WTC11 (cell line): Measurements from ENCODE around the gene PKP3.

Experiments
- CREB1 ChIP-seq: sonication (generic); formaldehyde crosslinking; IDR thresholded peaks from 2 replicates; pipeline ENCODE4 v1.8.0; 2023; ENCODE audit warnings: mild to moderate bottlenecking, missing genetic modification reagents
- ELF4 ChIP-seq: sonication (generic); formaldehyde crosslinking; IDR thresholded peaks from 2 replicates; pipeline ENCODE4 v1.8.1; 2022; ENCODE audit warnings: low read depth, mild to moderate bottlenecking, moderate library complexity, missing genetic modification reagents
- FOXP1 ChIP-seq: sonication (generic); formaldehyde crosslinking; IDR thresholded peaks from 2 replicates; pipeline ENCODE4 v1.8.0; 2022; ENCODE audit warnings: missing genetic modification reagents, mild to moderate bottlenecking, moderate library complexity, borderline replicate concordance
- HMGA2 ChIP-seq: fragments of 250-450 bp; sonication (Bioruptor Pico); IDR thresholded peaks from 2 replicates; pipeline ENCODE4 v1.4.0; 2021; ENCODE audit warnings: mild to moderate bottlenecking, moderate library complexity
- NFE2L1 ChIP-seq: sonication (generic); formaldehyde crosslinking; IDR thresholded peaks from 2 replicates; pipeline ENCODE4 v1.8.1; 2023; ENCODE audit warnings: missing genetic modification reagents
- NR2C2 ChIP-seq: sonication (generic); formaldehyde crosslinking; IDR thresholded peaks from 2 replicates; pipeline ENCODE4 v1.8.0; 2022; ENCODE audit warnings: mild to moderate bottlenecking, missing genetic modification reagents
- RELA ChIP-seq: sonication (generic); formaldehyde crosslinking; IDR thresholded peaks from 2 replicates; pipeline ENCODE4 v1.8.1; 2022; ENCODE audit warnings: missing genetic modification reagents, mild to moderate bottlenecking, borderline replicate concordance
- SOX15 ChIP-seq: fragments of 250-450 bp; sonication (Bioruptor Pico); IDR thresholded peaks from 2 replicates; pipeline ENCODE4 v1.9.0; 2021; ENCODE audit warnings: mild to moderate bottlenecking
- SP1 ChIP-seq: sonication (generic); formaldehyde crosslinking; conservative IDR thresholded peaks from 2 replicates; pipeline ENCODE4 v1.8.1; 2022; ENCODE audit warnings: missing genetic modification reagents
- TF ChIP-seq, protein P1 (sequence below): fragments of 200-600 bp; IDR thresholded peaks from 2 replicates; pipeline ENCODE4 v1.8.0; 2022; ENCODE audit warnings: antibody characterized with exemption
- TF ChIP-seq, protein P2 (sequence below): sonication (generic); formaldehyde crosslinking; IDR thresholded peaks from 2 replicates; pipeline ENCODE4 v1.8.0; 2022; ENCODE audit warnings: mild to moderate bottlenecking, missing genetic modification reagents
- TF ChIP-seq, protein P3 (sequence below): sonication (generic); formaldehyde crosslinking; IDR thresholded peaks from 2 replicates; pipeline ENCODE4 v1.8.0; 2022; ENCODE audit warnings: mild to moderate bottlenecking, missing genetic modification reagents
- TF ChIP-seq, protein P4 (sequence below): sonication (generic); formaldehyde crosslinking; IDR thresholded peaks from 2 replicates; pipeline ENCODE4 v1.8.0; 2022; ENCODE audit warnings: missing genetic modification reagents
- TF ChIP-seq, protein P5 (sequence below): sonication (generic); formaldehyde crosslinking; IDR thresholded peaks from 2 replicates; pipeline ENCODE4 v1.8.0; 2023; ENCODE audit warnings: missing genetic modification reagents, mild to moderate bottlenecking, borderline replicate concordance

DNA sequence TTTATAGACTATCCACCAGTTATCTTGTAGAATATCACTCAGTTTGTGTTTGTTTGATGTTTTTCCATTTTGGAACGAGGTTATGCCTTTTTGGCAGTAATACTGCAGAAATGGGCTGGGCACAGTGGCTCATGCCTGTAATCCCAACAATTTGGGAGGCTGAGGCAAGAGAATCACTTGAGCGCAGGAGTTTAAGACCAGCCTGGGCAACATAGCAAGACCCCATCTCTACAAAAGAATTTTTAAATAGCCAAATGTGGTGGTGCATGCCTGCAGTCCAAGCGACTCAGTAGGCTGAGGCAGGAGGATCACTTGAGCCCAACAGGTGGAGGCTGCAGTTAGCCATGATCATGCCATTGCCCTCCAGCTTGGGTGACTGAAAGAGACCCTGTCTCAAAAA, 47.5 kb upstream of the PKP3 start:
- TF ChIP-seq, protein P1, sequence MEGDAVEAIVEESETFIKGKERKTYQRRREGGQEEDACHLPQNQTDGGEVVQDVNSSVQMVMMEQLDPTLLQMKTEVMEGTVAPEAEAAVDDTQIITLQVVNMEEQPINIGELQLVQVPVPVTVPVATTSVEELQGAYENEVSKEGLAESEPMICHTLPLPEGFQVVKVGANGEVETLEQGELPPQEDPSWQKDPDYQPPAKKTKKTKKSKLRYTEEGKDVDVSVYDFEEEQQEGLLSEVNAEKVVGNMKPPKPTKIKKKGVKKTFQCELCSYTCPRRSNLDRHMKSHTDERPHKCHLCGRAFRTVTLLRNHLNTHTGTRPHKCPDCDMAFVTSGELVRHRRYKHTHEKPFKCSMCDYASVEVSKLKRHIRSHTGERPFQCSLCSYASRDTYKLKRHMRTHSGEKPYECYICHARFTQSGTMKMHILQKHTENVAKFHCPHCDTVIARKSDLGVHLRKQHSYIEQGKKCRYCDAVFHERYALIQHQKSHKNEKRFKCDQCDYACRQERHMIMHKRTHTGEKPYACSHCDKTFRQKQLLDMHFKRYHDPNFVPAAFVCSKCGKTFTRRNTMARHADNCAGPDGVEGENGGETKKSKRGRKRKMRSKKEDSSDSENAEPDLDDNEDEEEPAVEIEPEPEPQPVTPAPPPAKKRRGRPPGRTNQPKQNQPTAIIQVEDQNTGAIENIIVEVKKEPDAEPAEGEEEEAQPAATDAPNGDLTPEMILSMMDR, result no peak
- TF ChIP-seq SP1 (CRISPR knock-in tag) (no peak), RELA (no peak), CREB1 (CRISPR knock-in tag) (no peak), SOX15 (CRISPR knock-in tag) (no peak), NR2C2 (CRISPR knock-in tag) (no peak), NFE2L1 (CRISPR knock-in tag) (no peak), ELF4 (CRISPR knock-in tag) (no peak), FOXP1 (CRISPR knock-in tag) (no peak), HMGA2 (no peak)
- TF ChIP-seq, protein P2, sequence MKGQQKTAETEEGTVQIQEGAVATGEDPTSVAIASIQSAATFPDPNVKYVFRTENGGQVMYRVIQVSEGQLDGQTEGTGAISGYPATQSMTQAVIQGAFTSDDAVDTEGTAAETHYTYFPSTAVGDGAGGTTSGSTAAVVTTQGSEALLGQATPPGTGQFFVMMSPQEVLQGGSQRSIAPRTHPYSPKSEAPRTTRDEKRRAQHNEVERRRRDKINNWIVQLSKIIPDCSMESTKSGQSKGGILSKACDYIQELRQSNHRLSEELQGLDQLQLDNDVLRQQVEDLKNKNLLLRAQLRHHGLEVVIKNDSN (CRISPR knock-in tag), result no peak
- TF ChIP-seq, protein P3, sequence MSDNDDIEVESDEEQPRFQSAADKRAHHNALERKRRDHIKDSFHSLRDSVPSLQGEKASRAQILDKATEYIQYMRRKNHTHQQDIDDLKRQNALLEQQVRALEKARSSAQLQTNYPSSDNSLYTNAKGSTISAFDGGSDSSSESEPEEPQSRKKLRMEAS (CRISPR knock-in tag), result no peak
- TF ChIP-seq, protein P4, sequence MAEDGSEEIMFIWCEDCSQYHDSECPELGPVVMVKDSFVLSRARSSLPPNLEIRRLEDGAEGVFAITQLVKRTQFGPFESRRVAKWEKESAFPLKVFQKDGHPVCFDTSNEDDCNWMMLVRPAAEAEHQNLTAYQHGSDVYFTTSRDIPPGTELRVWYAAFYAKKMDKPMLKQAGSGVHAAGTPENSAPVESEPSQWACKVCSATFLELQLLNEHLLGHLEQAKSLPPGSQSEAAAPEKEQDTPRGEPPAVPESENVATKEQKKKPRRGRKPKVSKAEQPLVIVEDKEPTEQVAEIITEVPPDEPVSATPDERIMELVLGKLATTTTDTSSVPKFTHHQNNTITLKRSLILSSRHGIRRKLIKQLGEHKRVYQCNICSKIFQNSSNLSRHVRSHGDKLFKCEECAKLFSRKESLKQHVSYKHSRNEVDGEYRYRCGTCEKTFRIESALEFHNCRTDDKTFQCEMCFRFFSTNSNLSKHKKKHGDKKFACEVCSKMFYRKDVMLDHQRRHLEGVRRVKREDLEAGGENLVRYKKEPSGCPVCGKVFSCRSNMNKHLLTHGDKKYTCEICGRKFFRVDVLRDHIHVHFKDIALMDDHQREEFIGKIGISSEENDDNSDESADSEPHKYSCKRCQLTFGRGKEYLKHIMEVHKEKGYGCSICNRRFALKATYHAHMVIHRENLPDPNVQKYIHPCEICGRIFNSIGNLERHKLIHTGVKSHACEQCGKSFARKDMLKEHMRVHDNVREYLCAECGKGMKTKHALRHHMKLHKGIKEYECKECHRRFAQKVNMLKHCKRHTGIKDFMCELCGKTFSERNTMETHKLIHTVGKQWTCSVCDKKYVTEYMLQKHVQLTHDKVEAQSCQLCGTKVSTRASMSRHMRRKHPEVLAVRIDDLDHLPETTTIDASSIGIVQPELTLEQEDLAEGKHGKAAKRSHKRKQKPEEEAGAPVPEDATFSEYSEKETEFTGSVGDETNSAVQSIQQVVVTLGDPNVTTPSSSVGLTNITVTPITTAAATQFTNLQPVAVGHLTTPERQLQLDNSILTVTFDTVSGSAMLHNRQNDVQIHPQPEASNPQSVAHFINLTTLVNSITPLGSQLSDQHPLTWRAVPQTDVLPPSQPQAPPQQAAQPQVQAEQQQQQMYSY (CRISPR knock-in tag), result no peak
- TF ChIP-seq, protein P5, sequence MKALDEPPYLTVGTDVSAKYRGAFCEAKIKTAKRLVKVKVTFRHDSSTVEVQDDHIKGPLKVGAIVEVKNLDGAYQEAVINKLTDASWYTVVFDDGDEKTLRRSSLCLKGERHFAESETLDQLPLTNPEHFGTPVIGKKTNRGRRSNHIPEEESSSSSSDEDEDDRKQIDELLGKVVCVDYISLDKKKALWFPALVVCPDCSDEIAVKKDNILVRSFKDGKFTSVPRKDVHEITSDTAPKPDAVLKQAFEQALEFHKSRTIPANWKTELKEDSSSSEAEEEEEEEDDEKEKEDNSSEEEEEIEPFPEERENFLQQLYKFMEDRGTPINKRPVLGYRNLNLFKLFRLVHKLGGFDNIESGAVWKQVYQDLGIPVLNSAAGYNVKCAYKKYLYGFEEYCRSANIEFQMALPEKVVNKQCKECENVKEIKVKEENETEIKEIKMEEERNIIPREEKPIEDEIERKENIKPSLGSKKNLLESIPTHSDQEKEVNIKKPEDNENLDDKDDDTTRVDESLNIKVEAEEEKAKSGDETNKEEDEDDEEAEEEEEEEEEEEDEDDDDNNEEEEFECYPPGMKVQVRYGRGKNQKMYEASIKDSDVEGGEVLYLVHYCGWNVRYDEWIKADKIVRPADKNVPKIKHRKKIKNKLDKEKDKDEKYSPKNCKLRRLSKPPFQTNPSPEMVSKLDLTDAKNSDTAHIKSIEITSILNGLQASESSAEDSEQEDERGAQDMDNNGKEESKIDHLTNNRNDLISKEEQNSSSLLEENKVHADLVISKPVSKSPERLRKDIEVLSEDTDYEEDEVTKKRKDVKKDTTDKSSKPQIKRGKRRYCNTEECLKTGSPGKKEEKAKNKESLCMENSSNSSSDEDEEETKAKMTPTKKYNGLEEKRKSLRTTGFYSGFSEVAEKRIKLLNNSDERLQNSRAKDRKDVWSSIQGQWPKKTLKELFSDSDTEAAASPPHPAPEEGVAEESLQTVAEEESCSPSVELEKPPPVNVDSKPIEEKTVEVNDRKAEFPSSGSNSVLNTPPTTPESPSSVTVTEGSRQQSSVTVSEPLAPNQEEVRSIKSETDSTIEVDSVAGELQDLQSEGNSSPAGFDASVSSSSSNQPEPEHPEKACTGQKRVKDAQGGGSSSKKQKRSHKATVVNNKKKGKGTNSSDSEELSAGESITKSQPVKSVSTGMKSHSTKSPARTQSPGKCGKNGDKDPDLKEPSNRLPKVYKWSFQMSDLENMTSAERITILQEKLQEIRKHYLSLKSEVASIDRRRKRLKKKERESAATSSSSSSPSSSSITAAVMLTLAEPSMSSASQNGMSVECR (CRISPR knock-in tag), result no peak
